Pons (tissue), 1 donor: ENCODE results near the gene PNPLA7.
"Not testable (repeated sequence)": the region's sequence is repeated elsewhere in the genome, so short reads cannot be mapped to it uniquely, and the experiment has no call there.

Experiments
- DNase-seq: peaks from one replicate; pipeline ENCODE4 v3.0.0-alpha.2; 2016; ENCODE audit warnings: low spot score

PNPLA7 gene

DNA sequence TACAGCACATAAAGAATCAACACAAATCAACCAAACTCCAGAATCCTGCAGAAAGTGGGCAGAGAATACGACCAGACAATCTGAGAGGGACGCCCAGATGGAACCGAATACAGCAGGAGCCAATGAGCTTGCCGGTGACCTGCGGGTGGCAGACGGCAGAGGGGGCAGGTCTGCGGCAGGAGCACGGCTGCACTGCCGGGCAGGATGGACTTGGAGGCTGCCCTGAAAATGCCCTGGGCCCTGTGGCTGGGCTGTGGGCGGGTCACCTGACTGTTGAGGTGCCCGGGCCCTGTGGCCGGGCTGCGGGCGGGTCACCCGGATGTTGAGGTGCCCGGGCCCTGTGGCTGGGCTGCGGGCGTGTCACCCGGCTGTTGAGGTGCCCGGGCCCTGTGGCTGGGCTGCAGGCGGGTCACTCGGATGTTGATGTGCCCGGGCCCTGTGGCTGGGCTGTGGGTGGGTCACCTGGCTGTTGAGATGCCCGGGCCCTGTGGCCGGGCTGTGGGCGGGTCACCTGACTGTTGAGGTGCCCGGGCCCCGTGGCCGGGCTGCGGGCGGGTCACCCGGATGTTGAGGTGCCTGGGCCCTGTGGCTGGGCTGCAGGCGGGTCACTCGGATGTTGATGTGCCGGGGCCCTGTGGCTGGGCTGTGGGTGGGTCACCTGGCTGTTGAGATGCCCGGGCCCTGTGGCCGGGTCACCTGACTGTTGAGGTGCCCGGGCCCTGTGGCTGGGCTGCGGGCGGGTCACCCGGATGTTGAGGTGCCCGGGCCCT lies 36.2 kb downstream of the PNPLA7 start:
- not testable (repeated sequence) for DNase-seq

DNA sequence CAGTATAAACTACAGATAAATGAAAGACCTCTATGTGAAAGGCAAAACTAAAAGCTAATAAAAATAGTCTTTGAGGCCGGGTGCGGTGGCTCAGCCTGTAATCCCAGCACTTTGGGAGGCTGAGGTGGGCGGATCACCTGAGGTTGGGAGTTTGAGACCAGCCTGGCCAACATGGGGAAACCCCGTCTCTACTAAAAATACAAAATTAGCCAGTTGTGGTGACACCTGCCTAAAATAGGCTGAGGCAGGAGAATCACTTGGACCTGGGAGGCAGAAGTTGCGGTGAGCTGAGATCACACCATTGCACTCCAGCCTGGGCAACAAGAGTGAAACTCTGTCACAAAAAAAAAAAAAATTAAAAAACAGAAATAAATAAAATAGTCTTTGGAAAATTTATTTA lies 37.1 kb downstream of the PNPLA7 start:
- not testable (repeated sequence) for DNase-seq

DNA sequence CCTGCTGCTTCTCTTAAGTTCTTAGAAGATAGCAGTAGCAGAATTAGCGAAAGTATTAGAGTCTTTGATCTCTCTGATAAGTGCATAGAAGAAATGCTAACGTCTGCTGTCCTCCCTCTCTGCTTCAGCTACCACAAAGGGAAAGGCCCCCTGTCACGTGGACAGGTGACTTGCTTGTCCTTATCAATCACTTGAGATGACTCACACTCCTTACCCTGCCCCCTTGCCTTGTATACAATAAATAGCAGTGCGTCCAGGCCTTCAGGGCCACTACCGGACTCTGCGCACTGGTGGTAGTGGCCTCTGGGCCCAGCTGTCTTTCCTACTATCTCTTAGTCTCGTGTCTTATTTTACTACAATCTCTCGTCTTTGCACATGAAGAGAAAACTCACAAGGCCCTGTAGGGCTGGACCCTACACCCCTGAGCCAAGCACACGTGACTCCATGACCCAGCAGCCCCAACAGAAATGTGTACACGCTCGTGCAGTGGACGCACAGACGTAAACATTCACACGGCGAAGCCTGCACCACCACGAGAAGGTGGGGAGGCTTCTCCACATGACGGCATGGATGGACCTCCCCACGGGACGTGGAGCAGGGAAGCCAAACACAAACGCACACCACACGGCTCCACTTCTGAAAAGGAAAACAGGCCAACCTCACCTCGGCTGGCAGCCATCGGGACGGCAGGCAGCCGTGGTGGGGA lies 38.3 kb downstream of the PNPLA7 start:
- DNase-seq, result no peak

DNA sequence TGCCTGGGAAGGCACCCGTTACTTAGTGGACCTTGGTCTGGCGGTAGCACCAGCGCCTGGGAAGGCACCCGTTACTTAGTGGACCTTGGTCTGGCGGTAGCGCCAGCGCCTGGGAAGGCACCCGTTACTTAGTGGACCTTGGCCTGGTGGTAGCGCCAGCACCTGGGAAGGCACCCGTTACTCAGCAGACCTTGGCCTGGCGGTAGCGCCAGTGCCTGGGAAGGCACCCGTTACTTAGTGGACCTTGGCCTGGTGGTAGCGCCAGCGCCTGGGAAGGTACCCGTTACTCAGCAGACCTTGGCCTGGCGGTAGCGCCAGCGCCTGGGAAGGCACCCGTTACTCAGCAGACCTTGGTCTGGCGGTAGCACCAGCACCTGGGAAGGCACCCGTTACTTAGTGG lies 39.1 kb downstream of the PNPLA7 start:
- not testable (repeated sequence) for DNase-seq

DNA sequence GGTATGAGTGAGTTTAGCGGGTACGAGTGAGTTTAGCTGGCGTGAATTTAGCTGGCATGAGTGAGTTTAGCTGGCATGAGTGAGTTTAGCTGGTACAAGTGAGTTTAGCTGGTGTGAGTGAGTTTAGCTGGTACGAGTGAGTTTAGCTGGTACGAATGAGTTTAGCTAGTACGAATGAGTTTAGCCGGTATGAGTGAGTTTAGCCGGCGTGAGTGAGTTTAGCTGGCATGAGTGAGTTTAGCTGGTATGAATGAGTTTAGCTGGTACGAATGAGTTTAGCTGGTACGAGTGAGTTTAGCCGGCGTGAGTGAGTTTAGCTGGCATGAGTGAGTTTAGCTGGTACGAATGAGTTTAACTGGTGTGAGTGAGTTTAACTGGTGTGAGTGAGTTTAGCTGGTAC lies 41.0 kb downstream of the PNPLA7 start:
- no peak for DNase-seq

DNA sequence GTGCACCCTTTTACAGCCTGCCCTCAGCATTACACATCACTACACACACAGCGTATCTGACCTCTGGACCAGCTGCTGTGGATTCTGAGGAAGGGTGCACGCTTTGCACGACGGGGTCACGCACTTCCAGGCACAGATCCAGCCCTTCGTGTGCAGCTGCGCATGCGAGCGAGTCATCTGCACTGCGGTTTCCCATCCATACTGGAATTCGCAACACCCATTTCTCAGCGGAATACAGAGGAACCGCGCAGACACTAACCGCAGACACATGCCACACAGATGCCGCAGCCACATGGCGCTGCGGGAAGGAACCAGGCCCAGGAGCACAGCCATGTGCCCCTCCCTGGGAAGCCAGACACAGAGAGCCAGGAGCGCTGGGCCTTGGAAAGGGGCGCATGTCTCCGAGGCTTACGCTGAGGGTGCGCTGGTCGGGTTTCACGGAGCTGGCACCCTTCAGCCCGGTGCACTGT lies 43.5 kb downstream of the PNPLA7 start:
- no peak for DNase-seq

DNA sequence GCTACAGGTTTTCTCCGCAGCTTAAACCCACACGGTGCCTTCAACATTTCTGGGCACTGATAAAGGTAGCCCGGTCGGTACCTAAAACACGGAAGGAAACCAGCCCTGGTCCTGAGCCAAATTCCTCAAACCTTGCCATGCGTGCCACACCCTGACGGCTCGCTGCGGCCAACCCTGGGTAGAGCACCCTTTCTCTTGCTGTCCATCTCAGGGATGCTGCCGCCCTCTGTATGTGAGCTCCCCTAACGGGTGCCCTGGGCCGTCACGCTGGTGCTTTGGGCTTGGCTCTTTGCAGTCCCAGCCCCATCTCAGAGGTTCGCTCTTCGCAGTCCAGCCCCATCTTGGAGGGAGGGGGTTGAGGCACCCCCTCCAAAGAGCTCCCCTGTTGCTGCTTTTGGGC lies 43.9 kb downstream of the PNPLA7 start:
- DNase-seq, result no peak

DNA sequence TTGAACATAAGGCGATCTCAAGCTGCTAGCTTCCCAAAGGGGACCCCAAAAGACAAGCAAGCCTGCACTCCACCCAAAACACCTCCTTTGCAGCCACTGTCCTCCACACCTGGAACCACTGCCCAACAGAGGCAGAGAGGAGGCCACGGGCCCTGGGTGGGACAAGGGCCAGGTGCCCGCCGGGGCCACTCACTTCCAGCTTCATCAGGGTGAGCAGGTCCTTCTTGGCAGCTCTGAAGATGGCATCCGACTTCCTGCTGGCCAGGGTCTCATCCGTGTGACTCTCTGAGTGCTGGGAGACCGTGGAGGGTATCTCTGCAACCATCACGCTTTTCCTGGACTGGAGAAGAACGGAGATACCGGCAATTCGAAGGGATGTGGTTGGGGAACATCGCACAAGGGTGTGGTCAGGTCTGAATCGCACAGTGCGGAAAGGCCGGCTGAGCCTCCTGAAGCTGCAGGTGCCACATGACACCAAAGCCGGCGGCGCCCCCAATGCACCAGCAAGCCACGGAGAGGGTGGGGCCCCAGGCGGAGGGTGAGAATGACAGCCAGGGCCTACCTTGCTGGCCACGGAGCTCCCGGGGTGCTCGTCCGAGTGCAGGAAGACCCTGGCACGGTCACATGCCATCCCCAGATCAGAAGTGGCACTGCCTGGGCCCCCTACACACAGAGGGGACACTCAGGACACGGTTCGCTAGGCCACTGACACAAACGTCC lies 44.6 kb downstream of the PNPLA7 start:
- DNase-seq, result no peak

DNA sequence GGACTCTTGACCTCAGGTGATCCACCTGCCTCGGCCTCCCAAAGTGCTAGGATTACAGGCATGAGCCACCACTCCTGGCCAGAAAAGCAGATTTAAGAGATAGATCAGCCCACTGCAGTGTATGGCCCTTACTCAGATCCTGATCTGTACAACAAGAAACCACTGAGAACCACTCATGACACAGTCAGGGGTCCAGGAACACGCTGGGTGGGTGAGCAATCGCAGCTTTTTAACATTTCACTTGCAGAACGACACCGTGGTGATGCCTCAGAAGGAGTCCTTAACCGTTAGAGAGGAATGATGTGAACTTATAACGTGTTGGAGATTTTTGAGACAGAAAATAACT lies 45.8 kb downstream of the PNPLA7 start:
- DNase-seq, result no peak

DNA sequence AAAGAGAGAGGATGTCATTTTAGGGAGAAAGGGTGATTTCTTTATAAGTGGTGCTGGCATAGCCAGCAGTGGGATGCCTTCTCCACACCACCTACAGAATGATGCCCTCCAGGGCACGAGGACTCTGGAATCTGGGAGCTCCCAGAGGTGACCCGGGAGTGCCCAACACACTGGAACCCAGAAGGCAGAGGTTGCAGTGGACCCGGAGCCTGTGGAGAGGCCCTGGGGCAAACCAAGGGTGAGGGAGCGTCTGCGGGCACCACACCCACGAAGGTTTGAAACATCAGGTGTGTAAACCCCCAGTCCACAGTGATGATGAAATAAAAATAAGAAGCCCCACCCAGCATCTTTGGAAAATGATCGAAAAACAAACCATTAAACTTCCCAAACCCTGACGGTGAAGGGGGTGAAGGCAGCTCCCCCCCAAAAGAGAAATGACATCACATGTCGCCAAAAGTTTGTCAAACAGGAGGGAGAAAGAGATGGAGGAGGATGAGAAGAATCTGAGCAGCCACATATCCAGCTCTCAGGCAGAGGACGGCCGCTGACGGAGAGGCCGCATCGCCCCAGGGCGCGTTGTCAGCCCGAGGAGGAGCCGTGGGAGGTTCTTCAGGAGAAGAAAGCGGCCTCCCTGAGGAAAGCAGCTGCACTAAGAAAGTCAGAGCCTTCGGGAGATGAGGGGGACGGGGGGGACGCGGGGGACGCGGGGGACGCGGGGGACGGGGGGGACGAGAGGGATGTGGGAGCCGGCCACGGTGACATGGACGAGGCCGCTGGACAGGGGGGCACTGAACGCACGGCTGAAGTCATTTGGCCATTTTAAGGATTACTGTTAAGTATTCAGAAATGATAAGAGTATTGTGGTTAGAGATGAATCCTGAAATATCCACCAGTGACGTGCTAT lies 47.9 kb downstream of the PNPLA7 start:
- DNase-seq, result no peak

DNA sequence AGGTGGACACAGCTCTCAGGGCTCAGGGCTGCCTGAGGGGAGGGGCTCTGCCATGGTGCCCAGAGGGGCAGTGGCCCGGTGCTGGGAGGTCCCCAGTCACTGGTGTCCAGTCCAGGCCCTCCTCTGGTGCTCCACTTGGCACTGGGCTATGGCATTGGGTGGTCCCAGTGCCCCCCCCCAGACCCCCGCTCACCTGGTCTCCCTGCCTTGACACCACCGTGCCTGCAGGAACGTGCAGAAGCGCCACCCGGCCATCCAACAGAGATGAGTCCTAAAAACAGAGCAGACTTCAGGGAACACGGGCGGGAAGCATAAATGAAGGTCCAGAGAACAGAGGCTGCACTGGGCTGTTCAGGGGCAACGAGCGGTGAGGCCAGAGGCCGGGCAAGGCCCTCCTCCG lies 48.7 kb downstream of the PNPLA7 start:
- no peak for DNase-seq

DNA sequence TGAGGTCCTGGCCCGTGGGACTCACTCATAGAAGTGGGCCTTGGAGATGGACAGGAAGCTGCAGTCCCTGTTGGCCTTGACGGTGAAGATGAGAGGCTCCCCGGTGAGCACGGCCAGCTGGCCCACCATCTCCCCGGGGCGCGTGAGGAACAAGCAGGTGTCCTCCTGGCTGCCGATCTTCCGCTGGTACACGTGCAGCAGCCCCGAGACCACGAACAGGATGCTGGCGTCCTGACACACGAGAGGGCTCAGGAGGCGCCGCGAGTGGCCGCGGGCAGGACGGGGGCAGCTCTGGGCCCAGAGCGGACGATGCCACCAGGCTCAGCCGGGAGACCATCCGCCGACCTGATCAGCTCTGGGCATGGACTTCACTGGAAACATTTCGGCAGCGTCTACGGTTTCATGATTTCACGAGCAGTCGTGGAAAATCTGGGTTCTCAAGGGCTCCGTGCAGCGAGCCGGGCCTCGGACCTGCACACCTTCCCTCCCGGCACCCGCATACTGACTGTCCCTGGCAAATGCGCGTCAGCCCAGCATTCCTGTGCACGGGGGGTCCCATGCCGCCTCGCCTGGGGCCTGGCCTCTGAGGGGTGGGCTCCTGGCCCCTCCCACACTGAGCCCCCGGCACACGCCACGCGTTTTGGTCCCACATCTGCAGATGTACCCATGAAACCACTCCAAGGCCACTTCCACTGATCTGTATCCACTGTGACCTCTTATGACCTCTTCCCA lies 49.4 kb downstream of the PNPLA7 start:
- no peak for DNase-seq

DNA sequence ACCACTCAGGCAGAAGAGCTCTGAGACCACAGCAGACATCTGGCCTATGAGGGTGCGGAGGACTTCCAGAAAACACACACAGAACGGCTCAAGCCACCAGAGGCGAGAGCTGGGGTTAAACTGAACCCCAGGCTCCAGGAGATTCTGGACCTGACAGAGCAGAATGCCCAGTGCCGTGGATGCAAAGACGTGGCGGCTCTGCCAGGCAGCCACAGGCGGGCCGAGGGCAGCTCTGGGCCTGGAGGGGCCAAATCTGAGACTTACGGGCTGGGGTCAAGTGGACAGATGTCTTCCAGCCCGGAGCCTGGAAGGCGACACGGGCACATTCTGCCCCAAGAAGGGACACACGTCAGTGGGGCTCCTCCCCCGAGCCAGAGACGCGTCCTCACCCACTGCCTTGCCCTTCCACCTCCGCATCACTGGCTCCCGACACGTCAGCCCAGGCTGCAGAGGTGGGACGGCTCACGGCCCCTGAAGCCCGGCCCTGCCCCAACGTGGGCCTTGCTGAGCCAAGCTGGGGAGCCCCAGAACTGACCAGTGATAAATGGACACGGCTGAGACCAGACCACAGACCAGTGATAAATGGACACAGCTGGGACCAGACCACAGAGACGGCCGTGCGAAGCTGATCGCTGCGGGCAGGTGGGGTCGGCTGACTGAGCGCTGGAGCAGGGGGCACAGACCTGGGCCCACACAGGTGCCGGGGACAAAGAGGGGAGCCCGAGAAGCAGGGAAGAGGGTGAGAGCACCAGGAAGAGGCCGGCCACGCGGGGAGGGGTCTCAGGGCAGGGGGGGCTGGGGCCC lies 50.1 kb downstream of the PNPLA7 start:
- no peak for DNase-seq

DNA sequence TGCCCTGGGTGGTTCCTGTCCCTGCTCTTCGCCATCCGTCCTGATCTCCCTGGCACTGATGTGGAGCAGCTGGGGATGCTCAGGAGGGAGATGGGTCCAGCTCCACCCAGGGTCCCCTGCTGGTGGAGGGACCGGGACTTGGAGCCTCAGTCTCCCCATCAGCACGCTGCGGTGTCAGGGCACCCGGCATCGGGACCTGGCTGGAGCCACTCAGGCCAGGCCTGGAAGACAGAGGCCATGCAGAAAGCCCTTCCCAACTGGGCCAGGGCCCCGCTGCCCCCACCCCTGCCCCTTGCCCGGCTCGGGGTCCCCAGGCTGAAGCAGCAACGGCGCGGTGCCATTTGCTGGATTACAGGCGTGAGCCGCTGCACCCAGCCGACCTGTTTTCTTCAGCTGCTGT lies 50.8 kb downstream of the PNPLA7 start:
- DNase-seq, result no peak

DNA sequence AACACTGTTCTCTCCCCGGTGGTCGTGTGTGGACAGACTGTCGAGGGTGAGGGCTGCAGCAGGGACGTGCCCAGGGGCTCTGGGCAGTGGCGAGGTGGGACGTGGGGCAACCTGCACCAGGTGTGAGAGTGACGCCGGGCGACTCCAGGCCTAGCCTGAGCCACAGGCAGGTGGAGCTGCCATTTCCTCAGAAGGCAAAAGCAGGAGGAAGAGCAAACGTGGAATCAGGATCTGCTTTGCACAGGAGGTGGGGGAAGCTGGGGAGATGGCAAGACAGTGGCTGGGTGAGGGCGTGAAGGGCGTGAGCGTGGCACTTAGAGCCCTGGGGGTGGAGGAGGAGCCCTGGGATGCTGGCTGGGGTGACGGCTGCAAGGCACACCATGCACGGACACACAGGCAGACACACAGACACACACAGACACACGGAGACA lies 51.5 kb downstream of the PNPLA7 start:
- DNase-seq, result no peak

DNA sequence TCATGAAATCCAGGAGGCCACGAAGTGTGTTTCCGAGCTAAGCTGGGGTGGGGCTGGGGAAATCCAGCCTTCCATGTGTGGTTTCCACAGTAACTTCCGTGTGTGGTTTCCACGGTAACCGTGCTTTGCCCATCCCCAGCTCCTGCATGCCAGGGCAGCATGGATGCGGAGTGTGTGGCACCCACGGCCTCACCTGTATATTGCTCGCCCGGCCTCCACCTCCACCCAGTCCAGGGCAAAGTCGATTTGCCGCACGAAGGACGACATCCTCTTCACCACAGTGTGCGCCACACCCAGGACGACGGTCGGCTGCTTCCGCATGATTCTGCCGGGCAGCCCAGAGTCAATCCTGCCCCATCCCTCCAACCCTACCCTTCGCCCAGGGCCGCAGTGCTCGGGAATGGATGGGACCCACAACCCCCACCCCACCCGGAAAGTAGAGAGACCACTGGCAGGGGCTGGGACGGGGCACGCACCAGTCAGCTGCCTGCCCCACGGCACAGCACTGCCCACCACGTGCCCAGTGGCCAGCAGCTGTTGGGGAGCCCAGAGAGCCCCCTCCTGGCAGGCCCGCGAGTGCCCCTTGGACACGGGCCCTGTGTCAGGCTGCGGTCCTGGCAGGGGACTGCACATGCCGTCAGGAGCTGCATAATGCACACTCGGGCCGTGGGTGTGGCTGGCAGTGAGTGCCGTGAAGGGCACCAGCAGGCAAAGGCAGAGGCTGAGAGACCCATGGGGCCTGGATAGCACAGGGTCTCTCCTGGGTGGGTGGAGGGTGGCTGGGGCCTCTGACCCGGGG lies 52.1 kb downstream of the PNPLA7 start:
- no peak for DNase-seq

DNA sequence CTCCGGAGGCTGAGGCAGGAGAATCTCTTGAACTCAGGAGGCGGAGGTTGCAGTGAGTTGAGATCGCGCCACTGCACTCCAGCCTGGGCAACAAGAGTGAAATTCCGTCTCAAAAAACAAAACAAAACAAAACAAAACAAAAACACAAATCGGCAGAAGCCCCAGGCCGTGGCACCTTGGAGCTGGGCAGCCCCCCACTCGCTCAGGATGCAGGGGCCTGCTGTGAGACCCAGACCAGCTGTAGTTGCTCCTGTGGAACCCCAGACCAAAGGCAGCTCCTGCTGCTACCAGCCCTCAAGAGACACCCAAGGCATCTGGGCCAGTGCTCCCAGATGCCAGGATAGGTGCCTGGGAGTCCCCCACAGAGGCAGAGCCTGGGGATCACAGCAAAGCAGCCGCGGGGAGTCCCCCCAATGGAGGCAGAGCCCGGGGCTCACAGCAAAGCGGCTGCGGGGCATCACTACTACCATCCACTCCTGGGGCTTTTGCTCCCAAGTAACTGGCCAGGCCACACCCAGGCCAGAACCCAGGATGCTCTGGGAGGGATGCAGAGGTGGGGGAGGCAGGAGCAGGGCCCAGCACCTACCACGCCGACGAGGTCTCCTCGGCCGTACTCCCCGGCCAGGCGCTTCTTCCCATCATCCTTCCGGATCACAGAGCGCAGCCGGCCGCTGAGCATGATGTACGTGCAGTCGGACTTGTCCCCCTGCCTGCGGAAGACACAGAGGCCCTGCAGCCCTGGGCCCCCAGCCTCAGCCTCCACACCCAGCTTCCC lies 53.4 kb downstream of the PNPLA7 start:
- DNase-seq, result no peak

DNA sequence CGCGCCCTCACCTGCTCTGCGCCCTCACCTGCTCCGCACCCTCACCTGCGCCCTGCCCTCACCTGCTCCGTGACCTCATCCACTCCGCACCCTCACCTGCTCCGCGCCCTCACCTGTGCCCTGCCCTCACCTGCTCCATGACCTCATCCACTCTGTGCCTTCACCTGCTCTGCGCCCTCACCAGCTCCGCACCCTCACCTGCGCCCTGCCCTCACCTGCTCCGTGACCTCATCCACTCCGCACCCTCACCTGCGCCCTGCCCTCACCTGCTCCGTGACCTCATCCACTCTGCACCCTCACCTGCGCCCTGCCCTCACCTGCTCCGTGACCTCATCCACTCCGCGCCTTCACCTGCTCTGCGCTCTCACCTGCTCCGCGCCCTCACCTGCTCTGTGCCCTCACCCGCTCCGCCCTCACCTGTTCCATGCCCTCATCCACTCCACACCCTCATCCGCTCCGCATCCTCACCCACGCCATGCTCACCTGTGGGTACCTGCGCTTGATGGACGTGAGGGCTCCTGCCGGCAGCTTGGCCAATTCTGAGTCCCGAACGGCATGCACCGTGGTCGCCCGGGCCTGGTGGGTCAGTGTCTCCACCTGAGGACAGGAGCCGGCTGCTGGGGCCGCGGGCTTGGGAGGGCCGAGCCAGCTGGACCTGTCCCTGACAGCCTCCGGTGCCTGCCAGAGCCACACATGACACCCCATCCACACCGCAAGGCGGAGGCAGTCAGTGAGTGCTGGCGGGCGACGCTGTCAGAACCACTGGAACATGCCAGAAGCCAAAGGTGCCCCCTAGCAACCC lies 55.5 kb downstream of the PNPLA7 start:
- DNase-seq, result no peak
